ENCODE data around the gene PPP2R3A.
"Not testable (repeated sequence)": the region's sequence is repeated elsewhere in the genome, so short reads cannot be mapped to it uniquely, and the experiment has no call there.

Gene PPP2R3A

GRCh38 chr3:136192195-136192594 is 226.7 kb downstream of the PPP2R3A start:
- not testable (repeated sequence) for DNase-seq (ENCODE audit: extremely low read depth in 1 of 2, low read depth in 1 of 2)

GRCh38 chr3:136192831-136193230 is 227.3 kb downstream of the PPP2R3A start:
- no peak for DNase-seq (ENCODE audit: extremely low read depth in 1 of 2, low read depth in 1 of 2)

- no peak for DNase-seq (ENCODE audit: extremely low read depth in 1 of 2, low read depth in 1 of 2)
Observed at GRCh38 chr3:136193278-136194054, 227.9 kb downstream of the PPP2R3A start.

GRCh38 chr3:136194409-136195257 is 229.1 kb downstream of the PPP2R3A start:
- peak; percentile 42 to 59 for DNase-seq (ENCODE audit: extremely low read depth in 1 of 2, low read depth in 1 of 2)

- peak; percentile 42 to 66 for DNase-seq (ENCODE audit: extremely low read depth in 1 of 2, low read depth in 1 of 2)
Observed at GRCh38 chr3:136195258-136196063, 229.9 kb downstream of the PPP2R3A start.

- DNase-seq (ENCODE audit: extremely low read depth in 1 of 2, low read depth in 1 of 2), result no peak
Observed at GRCh38 chr3:136196064-136196400, 230.5 kb downstream of the PPP2R3A start, which contains the start of gene MSL2. TSS of gene MSL2 (minus strand) at chr3:136196335. CDS start at chr3:136195113, 1,222 bp downstream.

GRCh38 chr3:136196401-136197158 is 231.1 kb downstream of the PPP2R3A start:
- DNase-seq (ENCODE audit: extremely low read depth in 1 of 2, low read depth in 1 of 2), result peak; percentile 97 to 98

GRCh38 chr3:136197159-136197793 is 231.7 kb downstream of the PPP2R3A start:
- no peak for DNase-seq (ENCODE audit: extremely low read depth in 1 of 2, low read depth in 1 of 2)

Data from activated CD8-positive, alpha-beta memory T cell treated with anti-CD3 and anti-CD28 coated beads for 1 hour (primary cell).